Dendritic cell treated with granulocyte-macrophage colony-stimulating factor and Interleukin-4, amounts not matched to agents 40 ng/mL and 50 ng/mL, for 4 days (primary cell): ENCODE results near the gene CRACDL.

Source experiments
- H3K27ac Mint-ChIP-seq: one replicate; pipeline ENCODE4 v1.8.0; 2022; ENCODE audit warnings: mild to moderate bottlenecking, mixed read lengths
- H3K27me3 Mint-ChIP-seq: one replicate; pipeline ENCODE4 v1.8.0; 2022; ENCODE audit warnings: mild to moderate bottlenecking, mixed read lengths
- H3K36me3 Mint-ChIP-seq: one replicate; pipeline ENCODE4 v1.8.0; 2022; ENCODE audit warnings: low read depth, mixed read lengths
- H3K4me1 Mint-ChIP-seq: one replicate; pipeline ENCODE4 v1.8.0; 2022; ENCODE audit warnings: low read depth, mixed read lengths
- H3K4me3 Mint-ChIP-seq: one replicate; pipeline ENCODE4 v1.8.0; 2022; ENCODE audit warnings: mild to moderate bottlenecking, moderate library complexity, mixed read lengths
- H3K9me3 Mint-ChIP-seq: one replicate; pipeline ENCODE4 v1.8.0; 2022; ENCODE audit warnings: mixed read lengths
- intact Hi-C: fragments of 100-400 bp; cut with micrococcal nuclease; formaldehyde crosslinking; loops from one replicate; pipeline ENCODE4 v1.15.0; 2022

The CRACDL gene

DNA sequence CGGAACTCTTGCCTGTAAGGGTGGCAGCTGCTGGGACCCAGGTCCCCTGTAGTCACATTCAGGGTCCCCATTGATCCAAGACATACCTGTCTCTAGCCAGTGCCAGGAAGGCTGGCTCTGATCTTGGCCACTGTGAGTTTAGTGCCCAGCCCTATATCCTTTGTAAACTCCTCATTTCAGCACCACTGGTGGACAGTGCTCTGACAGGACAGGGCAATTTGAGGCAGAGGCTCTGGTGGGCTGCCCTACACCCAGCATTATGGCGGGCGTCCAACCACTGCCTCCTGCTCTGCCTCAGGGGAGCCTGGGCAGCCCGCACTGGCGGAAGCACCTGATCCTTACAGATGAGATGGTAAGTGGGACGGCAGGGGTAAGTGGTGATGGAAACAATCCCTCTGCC is 149.8 kb downstream of the CRACDL start:
- Mint-ChIP-seq H3K27me3 (peaks cover 11% of the 10 kb centered on the region), H3K27ac (no peak overlapping the region), H3K36me3 (peaks cover 10% of the 10 kb centered on the region), H3K4me1 (peaks cover 10% of the 10 kb centered on the region), H3K4me3 (no peak overlapping the region), H3K9me3 (peaks cover 16% of the 10 kb centered on the region)
- intact Hi-C loops: no loop called here

DNA sequence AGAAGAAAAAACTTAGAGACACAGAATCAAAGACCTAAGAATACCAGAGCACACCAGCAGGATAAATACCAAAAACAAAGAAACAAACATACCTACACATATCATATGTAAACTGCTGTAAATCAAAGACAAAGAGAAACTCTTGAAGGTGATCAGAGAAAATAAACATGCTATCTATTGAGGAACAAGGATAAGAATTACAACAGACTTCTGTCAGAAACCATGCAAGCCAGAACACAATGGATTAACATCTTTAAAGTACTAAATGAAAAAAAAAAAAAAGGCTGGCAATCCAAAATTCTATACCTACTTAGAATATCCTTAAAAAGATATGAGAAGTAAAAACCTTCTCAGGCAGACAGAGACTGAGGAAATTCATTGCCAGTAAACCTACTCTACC is 153.5 kb downstream of the CRACDL start:
- Mint-ChIP-seq H3K36me3 (peaks cover 10% of the 10 kb centered on the region), H3K27ac (no peak overlapping the region), H3K9me3 (peaks cover 16% of the 10 kb centered on the region), H3K27me3 (no peaks in the 10 kb centered on the region), H3K4me3 (no peak overlapping the region), H3K4me1 (peaks cover 17% of the 10 kb centered on the region)
- intact Hi-C loops: no loop called here

DNA sequence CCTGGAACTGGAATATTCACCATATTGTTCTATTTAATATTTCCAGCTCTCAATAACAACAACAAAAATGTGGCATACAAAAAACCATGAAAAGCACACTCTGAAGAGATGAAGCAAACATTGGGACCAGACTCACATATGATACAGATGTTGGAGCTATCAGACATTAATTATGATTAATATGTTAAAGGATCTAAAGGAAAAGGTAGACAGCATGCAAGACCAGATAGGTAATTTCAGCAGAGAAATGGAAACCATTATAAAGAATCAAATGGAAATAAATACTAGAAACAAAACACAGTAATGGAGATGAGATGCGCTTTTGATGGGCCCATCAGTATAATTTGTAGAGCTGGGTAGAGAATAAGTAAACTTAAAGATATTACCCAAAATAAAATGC is 154.2 kb downstream of the CRACDL start:
- H3K4me3 Mint-ChIP-seq: no peak overlapping the region
- H3K27ac Mint-ChIP-seq: no peak overlapping the region
- H3K4me1 Mint-ChIP-seq: peaks cover 11% of the 10 kb centered on the region
- H3K36me3 Mint-ChIP-seq: peaks cover 10% of the 10 kb centered on the region
- intact Hi-C loops: no loop called here
- H3K9me3 Mint-ChIP-seq: peaks cover 16% of the 10 kb centered on the region
- H3K27me3 Mint-ChIP-seq: no peaks in the 10 kb centered on the region

DNA sequence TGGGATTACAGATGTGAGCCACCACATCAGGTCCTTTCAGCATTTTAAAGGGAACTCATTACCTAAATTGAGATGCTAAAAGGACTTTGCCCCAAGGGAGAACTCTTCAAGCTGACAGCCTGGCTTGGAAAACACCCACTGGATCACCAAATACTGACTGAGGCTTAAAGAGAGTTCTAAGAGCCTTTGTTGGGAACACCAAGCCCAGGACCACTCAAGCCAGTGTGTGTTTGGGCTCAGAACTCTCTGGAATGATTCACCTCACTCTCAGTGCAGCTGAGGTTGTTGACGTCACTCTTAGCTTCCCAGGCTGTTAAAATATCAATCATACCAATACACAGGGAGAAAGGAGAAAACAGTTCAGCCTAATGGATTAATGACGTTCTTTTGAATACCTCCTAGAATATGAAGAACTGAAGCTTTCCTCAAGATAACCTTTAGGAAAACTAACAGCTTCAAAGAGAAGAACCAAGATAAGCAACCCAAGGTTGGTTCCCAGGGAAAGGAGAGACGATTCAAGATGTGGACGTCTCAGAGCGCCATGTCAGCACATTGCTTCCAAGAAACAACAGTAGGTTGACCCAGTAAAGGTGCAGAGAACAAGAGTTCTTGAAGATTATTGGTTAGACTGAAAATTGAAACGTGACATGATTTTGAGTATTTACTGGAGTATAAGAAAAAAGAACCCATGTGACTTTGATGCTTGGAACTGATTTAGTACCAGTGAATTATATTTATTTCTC is 157.1 kb downstream of the CRACDL start:
- no peaks in the 10 kb centered on the region for H3K27me3 Mint-ChIP-seq
- intact Hi-C loops: no loop called here
- no peak overlapping the region for H3K27ac Mint-ChIP-seq

DNA sequence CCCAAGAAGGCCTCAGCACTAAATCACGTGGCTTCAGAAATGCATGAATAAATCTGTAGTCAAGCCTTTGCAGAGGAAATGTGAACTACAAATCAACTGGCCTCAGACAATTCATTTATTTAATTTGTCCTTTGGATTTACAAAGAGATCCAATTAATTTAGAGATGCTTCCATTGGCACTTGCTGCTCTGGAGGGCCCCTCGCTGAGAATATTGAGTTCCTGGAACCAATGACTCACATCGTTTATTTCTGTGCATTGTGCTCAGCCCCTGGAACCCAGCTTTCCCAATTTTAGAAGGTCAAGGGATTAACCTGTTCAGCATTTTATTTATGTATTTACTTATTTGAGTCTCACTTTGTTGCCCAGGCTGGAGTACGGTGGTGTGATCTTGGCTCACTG is 157.9 kb downstream of the CRACDL start:
- Mint-ChIP-seq H3K27ac (no peak overlapping the region), H3K27me3 (no peaks in the 10 kb centered on the region), H3K9me3 (peaks cover 16% of the 10 kb centered on the region), H3K4me1 (peaks cover 41% of the 10 kb centered on the region), H3K36me3 (peaks cover 10% of the 10 kb centered on the region), H3K4me3 (no peak overlapping the region)
- intact Hi-C loops: no loop called here

More for the DNA sequence above, 157.1 kb downstream of the CRACDL start:
- no peak overlapping the region for H3K4me3 Mint-ChIP-seq
- H3K9me3 Mint-ChIP-seq: peaks cover 16% of the 10 kb centered on the region
- H3K4me1 Mint-ChIP-seq: peaks cover 34% of the 10 kb centered on the region
- peaks cover 10% of the 10 kb centered on the region for H3K36me3 Mint-ChIP-seq

DNA sequence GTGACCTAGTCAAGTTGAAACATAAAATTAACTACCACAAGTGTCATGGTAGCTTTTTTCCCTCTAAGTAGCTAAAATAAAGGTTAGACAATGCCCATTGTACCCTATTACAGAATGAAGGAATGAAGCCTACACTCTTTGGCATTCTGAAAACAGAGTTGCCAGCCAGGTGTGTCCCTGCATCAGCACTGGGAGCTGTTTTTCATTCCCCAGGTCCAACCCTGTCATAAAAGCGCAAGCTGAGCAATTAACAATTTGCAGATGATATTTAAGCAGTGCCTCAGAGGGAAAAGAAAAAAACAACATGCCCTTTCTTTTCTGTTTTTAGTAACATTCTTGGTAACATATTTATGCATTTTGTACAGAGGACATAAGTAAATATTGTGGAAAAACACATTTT is 158.3 kb downstream of the CRACDL start:
- intact Hi-C loops: no loop called here
- Mint-ChIP-seq H3K4me1 (peaks cover 46% of the 10 kb centered on the region), H3K27ac (no peak overlapping the region), H3K9me3 (peaks cover 14% of the 10 kb centered on the region), H3K27me3 (no peaks in the 10 kb centered on the region), H3K4me3 (no peak overlapping the region), H3K36me3 (peaks cover 10% of the 10 kb centered on the region)

DNA sequence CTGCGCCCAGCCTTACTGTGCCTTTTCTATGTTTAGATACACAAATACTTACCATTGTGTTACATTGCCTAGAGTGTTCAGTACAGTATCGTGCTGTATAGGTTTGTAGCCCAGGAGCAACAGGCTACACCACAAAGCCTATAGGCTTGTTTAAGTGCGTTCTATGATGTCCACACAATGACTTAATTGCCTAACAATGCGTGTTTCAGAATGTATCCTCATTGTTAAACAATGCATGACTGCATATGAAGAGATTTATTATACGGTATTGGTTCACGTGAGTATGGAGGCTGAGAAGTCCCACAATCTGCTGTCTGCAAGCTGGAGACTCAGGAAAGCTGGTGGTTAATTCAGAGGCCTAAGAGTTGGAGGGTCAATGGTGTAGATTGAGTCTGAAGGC is 158.9 kb downstream of the CRACDL start:
- H3K9me3 Mint-ChIP-seq: peaks cover 8% of the 10 kb centered on the region
- peaks cover 52% of the 10 kb centered on the region for H3K4me1 Mint-ChIP-seq
- peaks cover 3% of the 10 kb centered on the region for H3K36me3 Mint-ChIP-seq
- intact Hi-C loops: no loop called here
- H3K27ac Mint-ChIP-seq: no peak overlapping the region
- H3K4me3 Mint-ChIP-seq: no peak overlapping the region
- H3K27me3 Mint-ChIP-seq: no peaks in the 10 kb centered on the region

DNA sequence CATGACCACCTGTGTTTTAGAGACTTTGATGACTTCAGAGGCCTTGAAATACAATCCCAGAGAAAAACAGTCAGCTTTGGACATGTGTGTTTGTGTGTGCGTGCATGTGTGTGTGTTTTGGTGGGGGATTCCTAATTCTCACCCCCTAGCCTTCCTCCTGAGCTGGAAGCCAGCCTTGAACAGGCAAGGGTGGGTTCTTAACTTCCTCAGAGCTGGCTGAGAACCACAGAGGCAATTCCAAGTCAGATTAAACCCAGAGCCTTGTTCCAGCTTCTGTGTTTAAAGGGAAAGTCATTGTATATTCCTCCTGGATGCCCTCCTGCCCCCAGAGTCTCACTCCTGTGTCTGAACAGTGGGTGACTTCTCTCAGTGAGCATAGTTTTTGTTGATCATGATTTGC is 159.9 kb downstream of the CRACDL start:
- Mint-ChIP-seq H3K4me3 (no peak overlapping the region), H3K4me1 (peaks cover 61% of the 10 kb centered on the region), H3K27ac (peak overlapping the region; percentile 22), H3K36me3 (peaks cover 3% of the 10 kb centered on the region), H3K27me3 (no peaks in the 10 kb centered on the region), H3K9me3 (no peaks in the 10 kb centered on the region)
- intact Hi-C loops: no loop called here

DNA sequence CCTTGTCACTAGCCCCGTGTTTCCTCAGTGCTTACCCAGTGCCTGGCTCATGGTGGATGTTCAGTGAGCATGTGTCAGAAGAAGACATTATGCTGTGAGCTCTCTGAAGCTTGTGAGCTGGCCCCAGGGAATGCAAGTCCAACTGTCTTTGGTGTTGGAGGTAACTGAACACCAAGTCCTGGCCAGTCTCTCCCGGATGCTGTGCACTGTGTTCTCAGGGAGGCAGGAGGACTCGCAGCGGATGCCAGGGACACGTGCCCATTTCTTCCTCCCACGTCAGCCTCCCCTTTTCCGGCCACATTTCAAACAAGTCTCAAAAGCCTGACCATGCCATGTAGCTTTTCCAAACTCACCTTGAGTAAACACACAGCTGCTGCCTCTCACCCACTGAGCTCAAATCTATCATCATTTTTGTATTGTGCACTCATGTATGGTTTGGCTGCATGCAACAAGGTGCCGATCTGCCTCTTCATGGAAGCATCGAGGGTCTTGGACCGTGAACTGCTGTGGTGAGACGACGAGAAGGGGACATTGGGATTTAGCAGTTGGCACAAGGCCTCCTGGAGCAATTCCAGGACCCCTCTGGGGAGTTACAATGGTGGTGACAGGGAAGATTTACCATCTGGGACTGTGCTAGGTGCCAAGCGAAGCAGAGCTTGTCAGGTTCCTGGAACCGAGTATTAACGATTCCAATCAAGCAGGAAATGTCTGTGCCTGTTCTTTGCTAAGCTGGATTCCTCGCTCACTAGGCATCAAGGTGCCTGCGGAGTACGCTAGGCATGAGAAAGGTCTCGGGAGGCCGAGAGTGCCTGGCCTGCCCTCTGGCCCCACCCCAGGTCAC is 160.7 kb downstream of the CRACDL start:
- peaks cover 69% of the 10 kb centered on the region for H3K4me1 Mint-ChIP-seq

DNA sequence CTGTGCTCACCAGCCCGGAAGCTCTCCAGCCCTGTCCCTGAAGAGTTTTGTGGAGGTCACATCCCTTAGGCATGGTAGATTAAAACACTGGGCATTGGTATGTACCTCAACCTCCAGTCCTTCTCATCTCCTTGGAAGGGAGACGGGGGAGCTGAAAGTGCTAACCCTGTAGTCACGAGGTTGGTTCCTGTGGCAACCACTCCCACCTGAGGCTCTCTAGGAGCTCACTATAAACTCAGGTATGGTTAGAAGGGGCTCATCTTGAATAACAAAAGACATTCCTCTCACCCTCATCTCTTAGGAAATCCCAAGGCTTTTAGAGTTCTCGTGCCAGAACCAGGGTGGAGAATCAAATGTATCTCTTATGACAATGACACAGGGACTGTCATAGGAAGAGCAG is 162.1 kb downstream of the CRACDL start:
- Mint-ChIP-seq H3K9me3 (no peaks in the 10 kb centered on the region), H3K27ac (peak overlapping the region; percentile 91), H3K4me3 (no peak overlapping the region), H3K4me1 (peaks cover 70% of the 10 kb centered on the region), H3K27me3 (no peaks in the 10 kb centered on the region), H3K36me3 (peaks cover 19% of the 10 kb centered on the region)
- intact Hi-C loops: loop anchor here (5.0 kb wide), 2 partner anchors 33 to 48 kb away; no protein-coding TSS in a partner anchor

More for the DNA sequence above, 160.7 kb downstream of the CRACDL start:
- Mint-ChIP-seq H3K27me3 (no peaks in the 10 kb centered on the region), H3K27ac (peak overlapping the region; percentile 50), H3K9me3 (no peaks in the 10 kb centered on the region), H3K4me3 (no peak overlapping the region), H3K36me3 (peaks cover 10% of the 10 kb centered on the region)
- intact Hi-C loops: no loop called here

DNA sequence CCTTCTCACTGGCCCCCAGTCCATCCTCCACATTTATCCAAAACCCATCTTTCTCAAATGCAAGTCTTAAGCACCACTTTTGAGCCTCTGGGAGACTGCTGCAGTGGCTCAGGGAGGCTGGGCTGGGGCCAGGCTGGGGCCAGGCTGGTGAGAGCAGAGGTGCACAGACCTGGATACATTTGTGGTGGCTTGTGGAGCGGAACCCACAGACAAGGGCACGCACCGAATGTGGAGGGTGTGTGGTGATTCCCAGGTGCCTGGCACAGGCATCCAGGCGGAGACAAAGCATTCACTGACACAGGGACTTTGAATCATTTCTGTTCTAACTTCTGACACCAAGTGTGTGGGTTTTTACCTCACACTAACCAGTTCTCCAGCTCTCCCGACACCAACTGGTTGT is 162.9 kb downstream of the CRACDL start:
- Mint-ChIP-seq H3K4me1 (peaks cover 78% of the 10 kb centered on the region), H3K9me3 (no peaks in the 10 kb centered on the region), H3K36me3 (peaks cover 26% of the 10 kb centered on the region), H3K4me3 (peak overlapping the region; percentile 81), H3K27me3 (no peaks in the 10 kb centered on the region), H3K27ac (peak overlapping the region; percentile 91)
- intact Hi-C loops: loop anchor here (5.0 kb wide), 2 partner anchors 34 to 49 kb away; no protein-coding TSS in a partner anchor

DNA sequence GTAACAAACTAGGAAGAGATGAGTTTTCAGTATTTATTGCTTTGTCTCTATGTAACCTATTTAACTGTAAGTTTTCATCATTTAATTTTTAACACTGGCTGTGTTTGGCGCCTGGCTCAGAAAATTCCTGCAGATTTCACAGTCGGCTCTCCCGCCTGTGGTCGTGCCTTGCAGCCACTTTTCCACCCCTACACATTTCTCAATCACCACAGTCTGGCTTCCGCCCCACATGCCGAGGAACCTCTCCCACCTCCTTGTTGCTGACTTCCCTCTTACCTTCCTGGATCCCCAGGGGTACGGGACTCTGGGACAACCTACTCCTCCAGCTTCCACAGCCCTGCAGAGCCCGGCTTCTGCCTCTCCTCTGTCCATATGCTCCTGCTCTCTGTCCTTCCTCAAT is 163.5 kb downstream of the CRACDL start:
- Mint-ChIP-seq H3K9me3 (no peaks in the 10 kb centered on the region), H3K4me1 (peaks cover 84% of the 10 kb centered on the region), H3K27ac (peak overlapping the region; percentile 91), H3K27me3 (no peaks in the 10 kb centered on the region), H3K4me3 (peak overlapping the region; percentile 81), H3K36me3 (peaks cover 27% of the 10 kb centered on the region)
- intact Hi-C loops: loop anchor here (5.0 kb wide), 2 partner anchors 35 to 50 kb away; no protein-coding TSS in a partner anchor

DNA sequence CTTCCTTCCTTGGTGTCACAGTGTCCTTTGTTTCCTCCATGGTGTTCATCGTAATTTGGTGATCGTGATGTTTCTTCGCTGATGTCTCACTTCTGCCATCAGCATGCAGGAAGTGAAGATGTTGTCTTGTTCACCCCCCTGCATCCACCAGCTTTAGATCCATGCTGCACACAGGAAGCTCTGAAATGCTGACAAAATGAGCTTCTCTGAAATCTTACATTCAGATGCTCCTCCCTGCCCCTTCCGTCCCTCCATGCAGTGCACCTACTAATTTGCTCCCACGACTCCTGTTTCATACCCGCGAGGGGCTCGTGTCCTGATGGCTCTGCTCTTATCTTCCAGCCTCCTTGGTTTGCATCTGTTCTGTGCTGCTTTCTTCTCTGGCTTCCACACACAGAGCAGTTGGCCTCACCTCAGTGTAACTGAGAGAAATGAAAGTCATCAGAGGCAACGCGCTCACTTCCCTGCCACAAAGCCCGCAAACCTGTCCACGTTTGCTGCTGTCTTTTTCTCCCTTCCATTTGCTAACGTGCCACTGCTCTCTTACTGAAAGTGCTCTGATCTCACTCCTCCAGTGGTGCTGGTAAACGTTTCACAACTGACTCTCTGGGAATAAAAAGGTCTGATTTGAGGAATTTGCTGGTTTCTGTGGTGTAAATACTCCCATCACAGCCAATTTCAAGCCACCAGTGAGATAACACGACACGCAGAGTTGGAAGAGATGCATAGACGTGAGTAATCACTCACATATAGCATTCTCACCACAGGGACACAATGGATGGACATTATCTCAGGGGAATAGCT is 164.1 kb downstream of the CRACDL start:
- Mint-ChIP-seq H3K4me3 (peak overlapping the region; percentile 81), H3K4me1 (peaks cover 90% of the 10 kb centered on the region), H3K9me3 (no peaks in the 10 kb centered on the region), H3K27me3 (no peaks in the 10 kb centered on the region), H3K36me3 (peaks cover 33% of the 10 kb centered on the region), H3K27ac (peak overlapping the region; percentile 91)
- intact Hi-C loops: loop anchor here (2.0 to 5.0 kb wide), 3 partner anchors 35 to 50 kb away; partner anchors contain the start of gene MGAT4A
